DND-41 (cell line): Measurements from ENCODE around the gene SLC25A22.

Experiments
- EZH2 ChIP-seq: IDR thresholded peaks from 3 replicates; pipeline ENCODE4 v1.6.1; 2012; ENCODE audit warnings: borderline replicate concordance, low read depth, mild to moderate bottlenecking, moderate library complexity, low read length, inconsistent platforms; ENCODE audit not compliant: severe bottlenecking
- TF ChIP-seq, protein P1 (sequence below): IDR thresholded peaks from 2 replicates; pipeline ENCODE4 v1.5.1; 2012; ENCODE audit warnings: borderline replicate concordance, low read length, moderate library complexity, mild to moderate bottlenecking; ENCODE audit not compliant: poor library complexity, severe bottlenecking; ENCODE audit errors: extremely low read depth

DNA sequence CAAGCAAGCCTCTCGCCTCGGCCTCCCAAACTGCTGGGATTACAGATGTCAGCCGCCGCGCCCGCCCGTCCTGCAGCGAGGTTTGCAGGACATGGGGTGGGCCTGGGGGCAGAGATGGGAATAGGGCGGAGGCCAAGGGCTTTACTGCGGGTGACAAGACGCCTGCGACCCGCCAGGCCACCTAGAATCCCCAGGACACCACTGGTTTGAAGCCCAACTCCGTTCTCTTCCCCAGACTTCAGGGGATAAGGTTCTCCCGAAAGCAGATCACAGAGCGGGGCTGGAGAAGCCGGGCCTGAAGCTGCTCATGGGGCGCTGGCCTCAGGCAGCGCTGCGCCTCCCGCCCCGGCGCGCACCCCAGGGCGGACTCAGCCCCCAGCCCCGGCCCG lies 43.9 kb upstream of the SLC25A22 start:
- TF ChIP-seq, protein P1, sequence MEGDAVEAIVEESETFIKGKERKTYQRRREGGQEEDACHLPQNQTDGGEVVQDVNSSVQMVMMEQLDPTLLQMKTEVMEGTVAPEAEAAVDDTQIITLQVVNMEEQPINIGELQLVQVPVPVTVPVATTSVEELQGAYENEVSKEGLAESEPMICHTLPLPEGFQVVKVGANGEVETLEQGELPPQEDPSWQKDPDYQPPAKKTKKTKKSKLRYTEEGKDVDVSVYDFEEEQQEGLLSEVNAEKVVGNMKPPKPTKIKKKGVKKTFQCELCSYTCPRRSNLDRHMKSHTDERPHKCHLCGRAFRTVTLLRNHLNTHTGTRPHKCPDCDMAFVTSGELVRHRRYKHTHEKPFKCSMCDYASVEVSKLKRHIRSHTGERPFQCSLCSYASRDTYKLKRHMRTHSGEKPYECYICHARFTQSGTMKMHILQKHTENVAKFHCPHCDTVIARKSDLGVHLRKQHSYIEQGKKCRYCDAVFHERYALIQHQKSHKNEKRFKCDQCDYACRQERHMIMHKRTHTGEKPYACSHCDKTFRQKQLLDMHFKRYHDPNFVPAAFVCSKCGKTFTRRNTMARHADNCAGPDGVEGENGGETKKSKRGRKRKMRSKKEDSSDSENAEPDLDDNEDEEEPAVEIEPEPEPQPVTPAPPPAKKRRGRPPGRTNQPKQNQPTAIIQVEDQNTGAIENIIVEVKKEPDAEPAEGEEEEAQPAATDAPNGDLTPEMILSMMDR = no peak
- TF ChIP-seq EZH2 = no peak
